Heart right ventricle (tissue), 16 donors: Measurements from ENCODE around the gene GTF3C1. TPM values are rescaled to one million over a fixed set of nuclear protein-coding genes. Genes with fewer than 3 reads are reported as not detected.
"Not testable (repeated sequence)": the region's sequence is repeated elsewhere in the genome, so short reads cannot be mapped to it uniquely, and the experiment has no call there.

ENCODE experiments used
- ATAC-seq, 8 donors: fragments of 200-7000 bp; cut with Tn5 transposase; one replicate each; pipeline ENCODE4 v1.9.1; 2020; ENCODE audit warnings: mild to moderate bottlenecking in 8 of 8, moderate library complexity in 8 of 8, moderate number of reproducible peaks in 1 of 8
- DNase-seq, 2 donors: peaks; one replicate each; pipeline ENCODE4 v3.0.0-alpha.2; 2020
- H3K27ac ChIP-seq, 10 donors: fragments of 200-600 bp; sonication (generic) in 2 of 10; one replicate each; pipeline versions ENCODE4 v1.5.0 to v1.8.0; 2020 to 2022; ENCODE audit warnings: mild to moderate bottlenecking in 3 of 10
- H3K27me3 ChIP-seq, 7 donors: fragments of 200-600 bp; one replicate each; pipeline ENCODE4 v1.8.0; 2021 to 2022; ENCODE audit warnings: mild to moderate bottlenecking in 2 of 7
- H3K36me3 ChIP-seq, 9 donors: fragments of 200-600 bp; sonication (generic) in 1 of 9; one replicate each; pipeline versions ENCODE4 v1.5.0 to v1.8.0; 2020 to 2022; ENCODE audit warnings: mild to moderate bottlenecking in 2 of 9
- H3K4me1 ChIP-seq, 9 donors: fragments of 200-600 bp; sonication (generic) in 1 of 9; one replicate each; pipeline versions ENCODE4 v1.5.0 to v1.8.0; 2020 to 2022; ENCODE audit warnings: mild to moderate bottlenecking in 4 of 9
- H3K4me3 ChIP-seq, 10 donors: fragments of 200-600 bp; sonication (generic) in 2 of 10; one replicate each; pipeline versions ENCODE4 v1.5.0 to v1.8.0; 2020 to 2022; ENCODE audit warnings: mild to moderate bottlenecking in 7 of 10, moderate library complexity in 2 of 10
- H3K9me3 ChIP-seq, 11 donors: fragments of 200-600 bp in 10 of 11; sonication (generic) in 2 of 11; one replicate each; pipeline versions ENCODE4 v1.5.0 to v1.8.0; 2013 to 2022; ENCODE audit warnings: mild to moderate bottlenecking in 2 of 11, control low read depth in 1 of 11, moderate library complexity in 1 of 11
- CTCF ChIP-seq, 9 donors: fragments of 200-600 bp; sonication (generic) in 2 of 9; IDR thresholded peaks; one replicate each; pipeline versions ENCODE4 v1.5.0 to v1.8.0; 2021 to 2022; ENCODE audit warnings: antibody characterized with exemption in 9 of 9, mild to moderate bottlenecking in 5 of 9, moderate library complexity in 1 of 9
- WGBS, 2 donors: extraction: QIAGEN DNeasy Blood & Tissue Kit; methylation state at CpG; one replicate each; pipeline ENCODE4 v1.1.7; 2013; ENCODE audit warnings: inconsistent platforms in 1 of 2; 5-methylcytosine and 5-hydroxymethylcytosine counted together
- intact Hi-C, 10 donors: fragments of 100-400 bp; cut with DNase I; formaldehyde crosslinking; loops; one replicate each; pipeline versions ENCODE4 v1.11.1 to v1.14.2; 2022
- polyA plus RNA-seq, 2 donors: library from polyadenylated mRNA; stranded (reverse); fragments of 200-250 nt; gene quantifications; one replicate each; pipeline ENCODE4 v1.2.3, GENCODE V29; 2013
- total RNA-seq, 10 donors: library from RNA; stranded (reverse); fragmentation: NEBNext Ultra II Directional in 3 of 10; extraction: Animal tissue kit (Norgen Biotek cat#: 25700) in 3 of 10; gene quantifications; one replicate each; pipeline versions ENCODE4 v1.2.1 to v1.2.4, GENCODE V29; 2021 to 2023
- donor health status: Arrhythmogenic right ventricular cardiomyopathy.
- donor health status: ischemic (EF 13 %, LVEDD 7.1; RV severe dilation, severe dysfunction).
- donor health status: healthy with polysubstance abuse.
- donor health status: DM: no; HTN: yes; CAD: no.
- donor health status: DM: no; HTN: no; CAD: no.
- donor health status: ischemic (EF 25% LVEDD 6.9; RV normal size, moderate dysfunction).
- donor health status: ischemic (EF 25% LVEDD 5.7; RV mildly dilated, moderate dysfunction).
- donor health status: healthy.
- donor health status: DM: yes; HTN: yes; CAD: no.
- donor health status: Ischemic cardiomyopathy.
- donor health status: ischemic (EF 35%, LVEDD 5.7; RV mildly dilated, moderate dysfunction).
- donor health status: nonischemic (EF 11% LVEDD 7.7; RV severe dilation, severe dysfunction).
- donor health status: DM: yes; HTN: yes; CAD: no.
- donor health status: PGD.
- donor health status: ischemic (EF 29% LVEDD 5.4; RV normal size, mild dysfunction).
- donor health status: nonischemic (EF 23%, LVEDD 6.1; RV moderate dilation, normal function).

The GTF3C1 gene
- total and polyA plus RNA-seq, 12 donors: 48.1 to 133 (median 62.8) TPM

GRCh38 chr16:27460663-27461482 lies 88.8 kb downstream of the GTF3C1 start:
- 75% methylated on average over 20 of the region's 20 CpGs for WGBS, 2 donors
- peaks cover 4 to 42% (median 32%) of the 10 kb centered on the region in 9 donors for H3K4me1 ChIP-seq
- no peaks in the 10 kb centered on the region for H3K27me3 ChIP-seq
- TF ChIP-seq CTCF (IDR thresholded peaks at IDR 0.05): no peak
- intact Hi-C loops: no loop called here
- H3K36me3 ChIP-seq: peaks cover 3 to 70% (median 42%) of the 10 kb centered on the region in 9 donors
- no peak overlapping the region for H3K4me3 ChIP-seq
- DNase-seq: no peak
- peak in 5 of 8 donors; percentile 6 to 29 (median 14) for ATAC-seq
- peak overlapping the region in 7 of 10 donors; percentile 4 to 73 (median 45) for H3K27ac ChIP-seq
- no peaks in the 10 kb centered on the region for H3K9me3 ChIP-seq

- H3K4me1 ChIP-seq: peaks cover 4 to 48% (median 39%) of the 10 kb centered on the region in 9 donors
- no peaks in the 10 kb centered on the region for H3K27me3 ChIP-seq
- no peak for DNase-seq
- H3K36me3 ChIP-seq: peaks cover 3 to 63% (median 37%) of the 10 kb centered on the region in 9 donors
- peak in 4 of 8 donors; percentile 10 to 29 (median 18) for ATAC-seq
- no peak for TF ChIP-seq CTCF (IDR thresholded peaks at IDR 0.05)
- intact Hi-C loops: no loop called here
- H3K9me3 ChIP-seq: no peaks in the 10 kb centered on the region
- peak overlapping the region in 6 of 10 donors; percentile 35 to 73 (median 54) for H3K27ac ChIP-seq
- H3K4me3 ChIP-seq: no peak overlapping the region
- WGBS, 2 donors: 52 to 63% methylated on average over 4 of the region's 4 CpGs
Measured at GRCh38 chr16:27460213-27460612, 89.5 kb downstream of the GTF3C1 start.

GRCh38 chr16:27458987-27459688 lies 90.6 kb downstream of the GTF3C1 start:
- 88 to 89% methylated on average over 5 of the region's 5 CpGs for WGBS, 2 donors
- intact Hi-C loops: loop anchor here in 9 of 10 donors (5.0 to 10.0 kb wide), 9 partner anchors 82 to 1622 kb away; no protein-coding TSS in a partner anchor
- DNase-seq (no peak), ATAC-seq (no peak)
- Histone ChIP-seq H3K9me3 (no peaks in the 10 kb centered on the region), H3K4me3 (no peak overlapping the region), H3K27ac (peak overlapping the region in 1 of 10 donors; percentile 69), H3K27me3 (no peaks in the 10 kb centered on the region), H3K36me3 (peaks cover 0 to 52% (median 27%) of the 10 kb centered on the region in 9 donors), H3K4me1 (peaks cover 4 to 50% (median 39%) of the 10 kb centered on the region in 9 donors)
- TF ChIP-seq CTCF (IDR thresholded peaks at IDR 0.05): no peak

GRCh38 chr16:27458258-27458657 lies 91.5 kb downstream of the GTF3C1 start:
- DNase-seq (no peak), ATAC-seq (no peak)
- Histone ChIP-seq H3K9me3 (no peaks in the 10 kb centered on the region), H3K27ac (no peak overlapping the region), H3K27me3 (no peaks in the 10 kb centered on the region), H3K4me1 (peaks cover 4 to 50% (median 39%) of the 10 kb centered on the region in 9 donors), H3K36me3 (peaks cover 0 to 44% (median 23%) of the 10 kb centered on the region in 9 donors), H3K4me3 (no peak overlapping the region)
- WGBS, 2 donors: 79 to 85% methylated on average over 5 of the region's 5 CpGs
- TF ChIP-seq CTCF (IDR thresholded peaks at IDR 0.05): no peak
- intact Hi-C loops: loop anchor here in 9 of 10 donors (5.0 to 10.0 kb wide), 9 partner anchors 81 to 1621 kb away; no protein-coding TSS in a partner anchor

GRCh38 chr16:27457605-27457900 lies 92.2 kb downstream of the GTF3C1 start:
- Histone ChIP-seq H3K36me3 (peaks cover 0 to 37% (median 17%) of the 10 kb centered on the region in 9 donors), H3K4me1 (peaks cover 4 to 50% (median 39%) of the 10 kb centered on the region in 9 donors)
- WGBS, 2 donors: 90 to 94% methylated on average over 17 of the region's 17 CpGs
- not testable (repeated sequence) for H3K4me3 ChIP-seq, DNase-seq, H3K9me3 ChIP-seq, ATAC-seq, H3K27ac ChIP-seq, H3K27me3 ChIP-seq
- intact Hi-C loops: loop anchor here in 9 of 10 donors (1.0 to 10.0 kb wide), 13 partner anchors 80 to 1620 kb away; no protein-coding TSS in a partner anchor
